ENCODE measurements around the gene COG8. TPM values are rescaled to one million over a fixed set of nuclear protein-coding genes. Genes with fewer than 3 reads are reported as not detected.
A peak's percentile ranks its signal among the peaks of the same experiment; 100 is the strongest.

Gene COG8
- total and polyA plus RNA-seq, 9 of the 15 experiments (the other 6 are each of a cell fraction or from before 2014, with no cell fraction given): 3.7 to 42.6 (median 30.1) TPM

DNA sequence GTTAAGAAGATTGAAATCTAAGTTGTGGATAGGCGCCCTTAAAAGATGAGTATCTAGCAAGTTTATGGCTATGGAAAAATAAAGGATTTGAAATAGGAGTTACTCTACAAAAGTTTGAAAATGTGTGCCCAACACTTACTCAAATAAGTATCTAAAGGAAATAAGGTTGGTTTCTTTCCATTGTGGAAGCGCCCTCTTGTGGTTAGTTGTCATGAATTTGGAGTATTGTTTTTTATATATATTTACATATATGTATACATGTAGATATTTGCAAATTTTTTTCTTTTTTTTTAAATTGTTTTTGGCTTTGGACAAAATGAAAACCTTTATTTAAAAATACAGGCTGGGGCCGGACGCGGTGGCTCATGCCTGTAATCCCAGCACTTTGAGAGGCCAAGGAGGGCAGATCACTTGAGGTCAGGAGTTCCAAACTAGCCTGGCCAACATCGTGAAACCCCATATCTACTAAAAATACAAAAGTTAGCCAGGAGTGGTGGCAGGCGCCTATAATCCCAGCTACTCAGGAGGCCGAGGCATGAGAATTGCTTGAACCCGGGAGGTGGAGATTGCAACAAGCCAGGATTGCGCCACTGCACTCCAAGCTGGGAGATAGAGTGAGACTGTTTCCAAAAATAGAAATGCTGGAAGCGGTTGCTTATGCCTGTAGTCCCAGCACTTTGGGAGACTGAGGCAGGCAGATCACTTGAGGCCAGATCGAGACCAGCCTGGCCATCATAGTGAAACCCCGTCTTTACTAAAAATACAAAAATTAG is 52.2 kb downstream of the COG8 start (continued):
- TF ChIP-seq, protein P1, sequence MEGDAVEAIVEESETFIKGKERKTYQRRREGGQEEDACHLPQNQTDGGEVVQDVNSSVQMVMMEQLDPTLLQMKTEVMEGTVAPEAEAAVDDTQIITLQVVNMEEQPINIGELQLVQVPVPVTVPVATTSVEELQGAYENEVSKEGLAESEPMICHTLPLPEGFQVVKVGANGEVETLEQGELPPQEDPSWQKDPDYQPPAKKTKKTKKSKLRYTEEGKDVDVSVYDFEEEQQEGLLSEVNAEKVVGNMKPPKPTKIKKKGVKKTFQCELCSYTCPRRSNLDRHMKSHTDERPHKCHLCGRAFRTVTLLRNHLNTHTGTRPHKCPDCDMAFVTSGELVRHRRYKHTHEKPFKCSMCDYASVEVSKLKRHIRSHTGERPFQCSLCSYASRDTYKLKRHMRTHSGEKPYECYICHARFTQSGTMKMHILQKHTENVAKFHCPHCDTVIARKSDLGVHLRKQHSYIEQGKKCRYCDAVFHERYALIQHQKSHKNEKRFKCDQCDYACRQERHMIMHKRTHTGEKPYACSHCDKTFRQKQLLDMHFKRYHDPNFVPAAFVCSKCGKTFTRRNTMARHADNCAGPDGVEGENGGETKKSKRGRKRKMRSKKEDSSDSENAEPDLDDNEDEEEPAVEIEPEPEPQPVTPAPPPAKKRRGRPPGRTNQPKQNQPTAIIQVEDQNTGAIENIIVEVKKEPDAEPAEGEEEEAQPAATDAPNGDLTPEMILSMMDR (IDR thresholded peaks at IDR 0.05 in 2 of 3, conservative IDR thresholded peaks at IDR 0.05 in 1 of 3; ENCODE audit: insufficient read depth in 2 of 3, low read depth in 1 of 3, low read length in 3 of 3): peak in 2 of 3 experiments; percentile 41 to 80; a peak in 4 of 6 replicates
- peak; percentile 70 for TF ChIP-seq RAD21 (CRISPR knock-in tag; conservative IDR thresholded peaks at IDR 0.05 in 1 of 2, IDR thresholded peaks at IDR 0.05 in 1 of 2)

DNA sequence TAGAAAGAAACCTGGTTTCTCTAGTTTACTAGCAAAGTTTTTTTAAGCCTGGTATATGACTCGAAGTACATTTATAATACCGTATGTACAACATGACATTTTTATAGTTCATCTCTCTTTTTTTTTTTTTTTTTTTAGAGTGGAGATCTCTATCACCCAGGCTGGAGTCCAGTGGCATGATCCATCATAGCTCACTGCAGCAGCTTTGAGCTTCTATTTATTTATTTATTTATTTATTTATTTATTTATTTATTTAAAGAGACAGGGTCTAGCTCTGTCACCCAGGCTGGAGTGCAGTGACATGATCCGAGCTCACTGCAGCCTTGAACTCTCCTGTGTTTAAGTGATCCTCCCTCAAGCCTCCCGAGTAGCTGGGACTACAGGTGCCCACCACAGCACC is 54.1 kb downstream of the COG8 start:
- H3K4me2 ChIP-seq (ENCODE audit: insufficient read depth, low read length): no peak overlapping the region
- no peaks in the 10 kb centered on the region for H3K9me1 ChIP-seq (ENCODE audit: control insufficient read depth, insufficient read depth, low read length)
- no peaks in the 10 kb centered on the region for H3K27me3 ChIP-seq (ENCODE audit: control insufficient read depth in 2 of 2, insufficient read depth in 2 of 2, low read length in 2 of 2)
- FAIRE-seq (no peak), ATAC-seq (no peak), DNase-seq (ENCODE audit: extremely low read depth in 1 of 4, low spot score in 3 of 4) (no peak)
- no peak overlapping the region for H3K9ac ChIP-seq (ENCODE audit: insufficient read depth in 1 of 2, low read depth in 2 of 2, low read length in 2 of 2)
- in situ Hi-C loops (cut with MboI) (loop anchor here (5.0 kb wide), 1 partner anchor 133 kb away; no protein-coding TSS in a partner anchor), intact Hi-C loops (cut with micrococcal nuclease) (loop anchor here (10.0 kb wide), 2 partner anchors 380 to 760 kb away; no protein-coding TSS in a partner anchor)
- no peak overlapping the region for H3K27ac ChIP-seq (ENCODE audit: extremely low read depth, low read depth, low read length)
- BruUV-seq (replicated peaks): no TSS peak
- ChIA-PET POLR2A (interaction anchor here (0.6 to 1.7 kb wide), 7 partner anchors 9 to 95 kb away, joined by 3 to 8 read pairs (median 3); no protein-coding TSS in a partner anchor), CTCF (ENCODE audit: low intra/inter-chr PET ratio) (interaction anchor here (0.7 kb wide), 1 partner anchor 438 kb away, joined by 3 read pairs; no protein-coding TSS in a partner anchor)
- H3K4me1 ChIP-seq (replicated peaks in 1 of 2; ENCODE audit: control insufficient read depth in 2 of 2, insufficient read depth in 2 of 2, low read length in 2 of 2): 0 out of 5 replicates have a peak, but pooled peaks cover 0 to 4% of the 10 kb centered on the region in 2 experiments
- H2AFZ ChIP-seq (ENCODE audit: low read depth, low read length): no peak overlapping the region
- H3K4me3 ChIP-seq: no peak overlapping the region
- H4K20me1 ChIP-seq (replicated peaks; ENCODE audit: control insufficient read depth, insufficient read depth, low read length): no peaks in the 10 kb centered on the region
- no peaks in the 10 kb centered on the region for H3K9me3 ChIP-seq (replicated peaks; ENCODE audit: control insufficient read depth, insufficient read depth, low read depth, low read length)
- 72% methylated on average over 4 of the region's 4 CpGs for WGBS (ENCODE audit: insufficient coverage, low coverage, missing lambda C conversion rate)
- peaks cover 14% of the 10 kb centered on the region; the same call in 1 of the 3 replicates for H3K36me3 ChIP-seq (ENCODE audit: control insufficient read depth, insufficient read depth, low read length)
- H3K79me2 ChIP-seq (ENCODE audit: control insufficient read depth, insufficient read depth, low read length): no peaks in the 10 kb centered on the region
- TF ChIP-seq, protein P1 (IDR thresholded peaks at IDR 0.05 in 2 of 3, conservative IDR thresholded peaks at IDR 0.05 in 1 of 3; ENCODE audit: insufficient read depth in 2 of 3, low read depth in 1 of 3, low read length in 3 of 3): no peak
- TF ChIP-seq, protein P2, sequence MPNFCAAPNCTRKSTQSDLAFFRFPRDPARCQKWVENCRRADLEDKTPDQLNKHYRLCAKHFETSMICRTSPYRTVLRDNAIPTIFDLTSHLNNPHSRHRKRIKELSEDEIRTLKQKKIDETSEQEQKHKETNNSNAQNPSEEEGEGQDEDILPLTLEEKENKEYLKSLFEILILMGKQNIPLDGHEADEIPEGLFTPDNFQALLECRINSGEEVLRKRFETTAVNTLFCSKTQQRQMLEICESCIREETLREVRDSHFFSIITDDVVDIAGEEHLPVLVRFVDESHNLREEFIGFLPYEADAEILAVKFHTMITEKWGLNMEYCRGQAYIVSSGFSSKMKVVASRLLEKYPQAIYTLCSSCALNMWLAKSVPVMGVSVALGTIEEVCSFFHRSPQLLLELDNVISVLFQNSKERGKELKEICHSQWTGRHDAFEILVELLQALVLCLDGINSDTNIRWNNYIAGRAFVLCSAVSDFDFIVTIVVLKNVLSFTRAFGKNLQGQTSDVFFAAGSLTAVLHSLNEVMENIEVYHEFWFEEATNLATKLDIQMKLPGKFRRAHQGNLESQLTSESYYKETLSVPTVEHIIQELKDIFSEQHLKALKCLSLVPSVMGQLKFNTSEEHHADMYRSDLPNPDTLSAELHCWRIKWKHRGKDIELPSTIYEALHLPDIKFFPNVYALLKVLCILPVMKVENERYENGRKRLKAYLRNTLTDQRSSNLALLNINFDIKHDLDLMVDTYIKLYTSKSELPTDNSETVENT (CRISPR knock-in tag; IDR thresholded peaks at IDR 0.05): no peak
- no peak for TF ChIP-seq POLR2AphosphoS2 (IDR thresholded peaks at IDR 0.05; ENCODE audit: low read length)
- TF ChIP-seq, protein P3, sequence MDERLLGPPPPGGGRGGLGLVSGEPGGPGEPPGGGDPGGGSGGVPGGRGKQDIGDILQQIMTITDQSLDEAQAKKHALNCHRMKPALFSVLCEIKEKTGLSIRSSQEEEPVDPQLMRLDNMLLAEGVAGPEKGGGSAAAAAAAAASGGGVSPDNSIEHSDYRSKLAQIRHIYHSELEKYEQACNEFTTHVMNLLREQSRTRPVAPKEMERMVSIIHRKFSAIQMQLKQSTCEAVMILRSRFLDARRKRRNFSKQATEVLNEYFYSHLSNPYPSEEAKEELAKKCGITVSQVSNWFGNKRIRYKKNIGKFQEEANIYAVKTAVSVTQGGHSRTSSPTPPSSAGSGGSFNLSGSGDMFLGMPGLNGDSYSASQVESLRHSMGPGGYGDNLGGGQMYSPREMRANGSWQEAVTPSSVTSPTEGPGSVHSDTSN (CRISPR knock-in tag; IDR thresholded peaks at IDR 0.05; ENCODE audit: low read depth): no peak
- TF ChIP-seq, protein P3 (tag; conservative IDR thresholded peaks at IDR 0.05; ENCODE audit: low read depth): peak; percentile 45; the same call in 1 of the 2 replicates

All from K562 (cell line).